WTC11 (cell line): ENCODE measurements around the gene IQCB1.

Experiments used
- CBFB ChIP-seq: sonication (generic); formaldehyde crosslinking; IDR thresholded peaks from 2 replicates; pipeline ENCODE4 v1.8.1; 2022; ENCODE audit warnings: mild to moderate bottlenecking, low read depth, missing genetic modification reagents
- CREB1 ChIP-seq: sonication (generic); formaldehyde crosslinking; IDR thresholded peaks from 2 replicates; pipeline ENCODE4 v1.8.0; 2023; ENCODE audit warnings: mild to moderate bottlenecking, missing genetic modification reagents
- CTCF ChIP-seq: fragments of 200-600 bp; IDR thresholded peaks from 2 replicates; pipeline ENCODE4 v1.8.0; 2022; ENCODE audit warnings: antibody characterized with exemption
- ELF4 ChIP-seq: sonication (generic); formaldehyde crosslinking; IDR thresholded peaks from 2 replicates; pipeline ENCODE4 v1.8.1; 2022; ENCODE audit warnings: low read depth, mild to moderate bottlenecking, moderate library complexity, missing genetic modification reagents
- GABPB1 ChIP-seq: sonication (generic); formaldehyde crosslinking; IDR thresholded peaks from 2 replicates; pipeline ENCODE4 v1.8.1; 2023; ENCODE audit warnings: mild to moderate bottlenecking, missing genetic modification reagents
- MAX ChIP-seq: sonication (generic); formaldehyde crosslinking; IDR thresholded peaks from 2 replicates; pipeline ENCODE4 v1.8.0; 2022; ENCODE audit warnings: mild to moderate bottlenecking, missing genetic modification reagents
- SP1 ChIP-seq: sonication (generic); formaldehyde crosslinking; conservative IDR thresholded peaks from 2 replicates; pipeline ENCODE4 v1.8.1; 2022; ENCODE audit warnings: missing genetic modification reagents
- TCF7 ChIP-seq: sonication (generic); formaldehyde crosslinking; IDR thresholded peaks from 2 replicates; pipeline ENCODE4 v1.8.0; 2022; ENCODE audit warnings: mild to moderate bottlenecking, low read depth, missing genetic modification reagents, moderate library complexity
- TEAD4 ChIP-seq: sonication (generic); formaldehyde crosslinking; IDR thresholded peaks from 2 replicates; pipeline ENCODE4 v1.8.0; 2022; ENCODE audit warnings: mild to moderate bottlenecking, missing genetic modification reagents
- ZSCAN18 ChIP-seq: fragments of 250-450 bp; sonication (Bioruptor Pico); IDR thresholded peaks from 2 replicates; pipeline ENCODE4 v2.1.2; 2022; ENCODE audit warnings: mild to moderate bottlenecking, moderate library complexity
- TF ChIP-seq, protein P1 (sequence below): sonication (generic); formaldehyde crosslinking; IDR thresholded peaks from 2 replicates; pipeline ENCODE4 v1.8.0; 2023; ENCODE audit warnings: missing genetic modification reagents
- TF ChIP-seq, protein P2 (sequence below): sonication (generic); formaldehyde crosslinking; IDR thresholded peaks from 2 replicates; pipeline ENCODE4 v1.8.1; 2023; ENCODE audit warnings: mild to moderate bottlenecking, missing genetic modification reagents, moderate library complexity

- TF ChIP-seq TEAD4 (CRISPR knock-in tag) (no peak), CBFB (CRISPR knock-in tag) (no peak), SP1 (no peak), CTCF (no peak), CREB1 (CRISPR knock-in tag) (no peak), TCF7 (CRISPR knock-in tag) (no peak), GABPB1 (CRISPR knock-in tag) (no peak), MAX (CRISPR knock-in tag) (no peak), ELF4 (no peak), ZSCAN18 (CRISPR knock-in tag) (no peak)
- TF ChIP-seq, protein P1, sequence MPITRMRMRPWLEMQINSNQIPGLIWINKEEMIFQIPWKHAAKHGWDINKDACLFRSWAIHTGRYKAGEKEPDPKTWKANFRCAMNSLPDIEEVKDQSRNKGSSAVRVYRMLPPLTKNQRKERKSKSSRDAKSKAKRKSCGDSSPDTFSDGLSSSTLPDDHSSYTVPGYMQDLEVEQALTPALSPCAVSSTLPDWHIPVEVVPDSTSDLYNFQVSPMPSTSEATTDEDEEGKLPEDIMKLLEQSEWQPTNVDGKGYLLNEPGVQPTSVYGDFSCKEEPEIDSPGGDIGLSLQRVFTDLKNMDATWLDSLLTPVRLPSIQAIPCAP (CRISPR knock-in tag) = no peak
- TF ChIP-seq, protein P2, sequence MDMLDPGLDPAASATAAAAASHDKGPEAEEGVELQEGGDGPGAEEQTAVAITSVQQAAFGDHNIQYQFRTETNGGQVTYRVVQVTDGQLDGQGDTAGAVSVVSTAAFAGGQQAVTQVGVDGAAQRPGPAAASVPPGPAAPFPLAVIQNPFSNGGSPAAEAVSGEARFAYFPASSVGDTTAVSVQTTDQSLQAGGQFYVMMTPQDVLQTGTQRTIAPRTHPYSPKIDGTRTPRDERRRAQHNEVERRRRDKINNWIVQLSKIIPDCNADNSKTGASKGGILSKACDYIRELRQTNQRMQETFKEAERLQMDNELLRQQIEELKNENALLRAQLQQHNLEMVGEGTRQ (CRISPR knock-in tag) = no peak
Observed at GRCh38 chr3:121863801-121864200, 28.9 kb upstream of the IQCB1 start.
